Activated CD8-positive, alpha-beta memory T cell treated with anti-CD3 and anti-CD28 coated beads for 4 hours (primary cell): Measurements from ENCODE around the gene PTPRN2.

Source experiments
- DNase-seq, 2 donors: peaks; one replicate each; pipeline ENCODE4 v3.0.0-alpha.2; 2020; ENCODE audit warnings: low read depth in 2 of 2

Gene PTPRN2

DNA sequence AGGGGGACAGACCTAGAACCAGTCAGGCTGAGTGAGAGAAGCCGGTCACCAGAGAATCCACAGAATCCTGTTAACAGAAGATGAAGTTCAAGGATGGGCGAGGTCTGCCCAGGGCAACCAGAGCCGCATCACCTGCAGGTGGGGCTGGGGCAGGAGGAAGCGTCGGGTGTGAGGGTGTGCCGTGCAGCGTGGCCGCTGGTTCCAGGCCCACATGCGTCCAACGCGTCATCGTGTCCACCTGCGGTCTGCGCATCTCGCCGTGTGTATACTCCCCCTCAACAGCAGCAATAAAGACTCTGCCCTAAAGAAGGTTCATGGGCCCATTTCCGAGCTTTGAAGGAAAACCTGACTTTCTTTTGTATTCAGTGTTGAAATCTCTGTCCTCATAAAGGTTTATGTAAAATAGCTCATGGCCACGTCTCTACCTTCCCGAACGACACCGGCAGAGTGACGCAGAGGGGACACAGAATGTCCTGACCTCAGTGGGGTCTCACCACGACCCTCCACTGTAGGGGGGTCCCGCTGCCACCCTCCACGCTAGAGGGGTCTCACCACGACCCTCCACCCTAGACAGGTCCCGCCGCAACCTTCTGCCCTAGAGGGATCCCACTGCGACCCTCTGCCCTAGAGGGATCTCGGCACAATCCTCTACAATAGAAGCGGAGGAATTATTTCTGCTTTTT is 446.9 kb downstream of the PTPRN2 start:
- no peak for DNase-seq

DNA sequence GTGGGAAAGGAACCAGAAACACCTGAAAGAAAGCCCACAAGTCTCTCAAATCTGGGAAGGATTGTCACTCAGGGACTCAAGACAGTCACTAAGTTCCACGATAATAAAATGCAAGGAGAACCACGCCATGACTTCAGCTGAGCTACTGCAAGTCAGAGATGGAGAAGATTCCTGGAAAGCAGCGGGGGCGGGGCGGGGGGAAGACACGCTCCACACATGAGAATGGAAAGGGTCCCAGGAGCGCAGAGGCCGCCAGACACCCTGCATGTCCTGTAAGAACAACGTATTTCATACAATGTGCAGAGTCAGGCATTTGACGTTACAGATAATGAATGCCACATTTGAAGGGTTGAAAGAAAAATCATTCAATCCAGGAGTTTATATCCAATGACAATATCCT is 448.1 kb downstream of the PTPRN2 start:
- no peak for DNase-seq

DNA sequence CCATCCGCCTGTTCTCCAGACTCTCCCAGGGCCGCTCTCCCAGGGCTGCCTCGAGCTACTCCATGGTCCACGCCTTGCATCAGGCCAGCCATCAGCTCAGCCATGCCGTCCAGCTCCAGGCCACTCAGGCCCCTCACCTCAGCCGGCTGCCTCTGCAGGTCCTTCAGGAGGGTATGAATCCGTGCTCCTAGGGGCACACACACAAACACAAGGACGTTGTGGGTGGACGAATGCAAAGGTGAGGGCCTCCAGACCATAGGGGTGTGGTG is 449.4 kb downstream of the PTPRN2 start:
- no peak for DNase-seq

DNA sequence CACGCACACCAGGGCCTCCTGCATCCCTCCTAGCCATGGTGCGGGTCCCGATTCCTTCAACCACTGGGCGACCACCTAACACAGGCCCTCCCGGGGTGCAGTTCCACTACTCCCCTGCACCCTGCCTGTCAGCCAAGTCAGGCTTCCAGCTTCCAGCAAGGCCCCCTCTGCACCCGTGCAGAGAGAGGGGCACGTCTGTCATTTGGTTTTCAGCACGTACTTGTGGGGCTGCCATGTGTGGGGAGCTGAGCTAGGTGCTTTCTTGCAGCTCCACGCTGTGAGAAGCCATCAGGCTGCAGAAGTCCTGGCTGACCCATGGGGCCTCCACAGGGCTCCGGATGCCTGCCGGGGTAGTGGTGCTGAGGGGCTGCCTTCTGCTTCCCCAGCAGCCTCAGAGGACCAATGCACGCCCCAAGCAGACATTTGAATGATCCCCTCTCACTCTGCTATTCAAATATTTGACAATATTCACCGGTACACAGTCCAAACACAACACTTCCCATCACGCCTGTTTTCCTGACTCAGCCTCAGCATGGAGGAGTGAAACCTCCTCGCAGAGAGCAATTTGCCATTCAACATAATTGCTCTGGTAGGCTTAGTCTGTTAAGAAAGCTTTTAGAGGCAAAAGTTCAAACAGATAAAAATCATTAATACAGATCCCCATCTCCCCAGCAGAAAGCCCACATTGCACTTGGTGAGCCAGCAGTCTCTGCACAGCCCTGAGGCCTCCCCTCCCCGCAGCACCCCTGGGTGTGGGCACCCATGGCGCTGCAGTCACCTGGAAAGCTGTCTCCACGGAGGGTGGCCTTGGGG is 449.9 kb downstream of the PTPRN2 start:
- no peak for DNase-seq

DNA sequence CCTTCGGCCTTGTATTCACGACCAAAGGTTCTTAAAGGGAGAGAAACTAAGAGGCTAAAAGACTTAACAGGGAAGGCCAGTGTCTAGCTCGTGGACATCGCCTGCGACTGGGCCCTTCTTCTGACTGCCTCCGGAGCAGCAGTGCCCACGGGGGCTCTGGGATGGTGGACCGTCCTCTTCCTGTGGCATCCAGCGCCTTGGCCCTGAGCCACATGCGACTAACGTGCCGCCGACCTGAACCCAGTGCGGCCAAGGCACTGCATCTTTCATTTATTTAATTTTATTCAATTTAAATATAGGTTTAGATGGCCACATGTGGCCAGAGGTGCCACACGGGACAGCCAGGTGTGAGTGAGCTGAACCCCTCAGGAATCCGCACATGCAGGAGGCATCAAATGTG is 451.7 kb downstream of the PTPRN2 start:
- DNase-seq, result no peak

DNA sequence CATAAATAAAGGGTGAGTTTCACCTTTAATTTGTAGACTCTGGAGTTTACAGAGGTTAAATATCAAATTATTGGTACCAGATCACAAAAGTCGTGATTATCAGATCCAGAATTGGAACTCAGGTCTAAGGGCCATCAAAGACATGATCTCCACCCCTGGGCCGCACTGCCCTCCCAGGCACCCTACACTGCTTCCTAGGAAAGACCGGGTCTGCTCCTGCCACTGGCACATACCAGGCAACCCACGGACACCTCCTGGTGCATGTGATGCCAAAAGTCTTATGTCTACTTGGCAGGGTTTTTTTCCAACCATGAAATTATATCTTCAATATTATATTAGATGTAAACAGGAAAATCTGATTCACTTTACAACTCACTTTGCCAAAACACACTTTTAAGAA is 452.8 kb downstream of the PTPRN2 start:
- DNase-seq, result no peak

DNA sequence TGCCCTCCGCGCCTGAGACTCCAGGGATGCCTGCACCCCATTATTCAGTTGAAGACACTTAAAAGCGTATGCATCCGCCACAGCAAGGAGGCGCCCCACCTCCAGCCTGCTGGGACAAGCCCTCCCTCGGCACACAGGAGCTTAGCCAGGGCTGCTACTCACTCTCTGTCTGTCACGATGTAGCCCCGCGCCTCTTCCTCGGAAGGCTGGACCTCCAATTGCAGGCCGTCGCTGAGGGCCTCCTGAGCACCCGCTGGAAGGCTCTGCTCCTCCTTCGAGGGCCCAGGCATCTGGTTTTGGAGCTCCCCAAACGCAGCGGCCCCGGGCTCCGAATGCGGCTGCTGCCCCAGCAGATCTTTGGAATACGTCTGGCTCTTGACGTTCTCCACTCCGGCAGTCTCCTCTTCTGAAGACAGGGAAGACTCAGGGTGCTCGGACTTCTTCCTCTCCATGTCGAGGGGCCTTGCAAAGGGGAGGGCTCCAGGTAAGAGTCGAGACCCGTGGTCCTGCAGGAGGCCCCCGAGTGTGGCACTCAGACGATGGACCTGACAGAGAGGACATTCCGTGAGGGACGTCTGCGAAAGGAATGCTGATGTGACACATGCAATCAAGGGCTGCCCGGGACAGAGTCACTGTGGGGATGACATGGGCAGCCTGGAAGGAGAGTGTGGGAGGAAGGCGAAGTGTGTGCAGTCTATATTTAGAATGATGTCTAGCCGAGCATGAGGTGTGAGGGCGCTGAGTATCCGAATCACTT is 453.9 kb downstream of the PTPRN2 start:
- DNase-seq, result no peak

DNA sequence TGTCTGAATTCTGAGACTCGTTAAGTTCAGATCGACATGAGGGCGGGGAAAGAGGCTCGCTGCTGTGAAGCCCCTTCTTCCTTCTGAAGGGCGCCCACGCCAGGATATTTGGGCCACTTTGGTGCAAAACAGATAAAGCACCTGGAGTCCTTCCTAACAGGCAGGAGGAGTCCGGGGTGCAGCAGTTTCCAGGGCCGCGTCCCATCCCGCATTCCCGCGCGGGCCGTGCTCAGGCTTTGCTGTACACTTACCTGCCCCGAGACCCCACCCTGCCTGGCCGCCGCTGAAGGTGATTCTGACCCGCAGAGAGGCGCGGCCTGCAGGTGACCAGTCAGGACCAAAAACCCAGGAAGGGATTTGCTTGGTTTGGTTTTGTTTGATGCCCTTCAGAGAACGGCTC is 454.6 kb downstream of the PTPRN2 start:
- DNase-seq, result no peak

DNA sequence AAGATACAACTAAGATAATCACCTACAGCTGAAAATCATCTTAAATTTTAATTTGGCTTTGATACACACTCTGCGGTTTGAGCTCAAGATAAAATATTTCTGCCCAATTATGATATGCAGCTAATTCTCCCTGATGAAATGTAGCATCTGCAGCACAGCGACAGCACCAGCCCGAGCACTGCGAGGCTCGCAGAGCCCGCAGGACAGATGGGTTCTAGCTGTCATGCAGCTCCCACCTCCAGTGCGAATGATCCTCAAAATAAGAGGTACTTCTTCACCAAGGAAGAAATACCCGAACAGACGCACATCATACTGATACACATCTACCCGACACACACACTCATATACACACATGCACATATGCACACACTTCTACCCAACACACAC is 457.6 kb downstream of the PTPRN2 start:
- DNase-seq, result no peak

DNA sequence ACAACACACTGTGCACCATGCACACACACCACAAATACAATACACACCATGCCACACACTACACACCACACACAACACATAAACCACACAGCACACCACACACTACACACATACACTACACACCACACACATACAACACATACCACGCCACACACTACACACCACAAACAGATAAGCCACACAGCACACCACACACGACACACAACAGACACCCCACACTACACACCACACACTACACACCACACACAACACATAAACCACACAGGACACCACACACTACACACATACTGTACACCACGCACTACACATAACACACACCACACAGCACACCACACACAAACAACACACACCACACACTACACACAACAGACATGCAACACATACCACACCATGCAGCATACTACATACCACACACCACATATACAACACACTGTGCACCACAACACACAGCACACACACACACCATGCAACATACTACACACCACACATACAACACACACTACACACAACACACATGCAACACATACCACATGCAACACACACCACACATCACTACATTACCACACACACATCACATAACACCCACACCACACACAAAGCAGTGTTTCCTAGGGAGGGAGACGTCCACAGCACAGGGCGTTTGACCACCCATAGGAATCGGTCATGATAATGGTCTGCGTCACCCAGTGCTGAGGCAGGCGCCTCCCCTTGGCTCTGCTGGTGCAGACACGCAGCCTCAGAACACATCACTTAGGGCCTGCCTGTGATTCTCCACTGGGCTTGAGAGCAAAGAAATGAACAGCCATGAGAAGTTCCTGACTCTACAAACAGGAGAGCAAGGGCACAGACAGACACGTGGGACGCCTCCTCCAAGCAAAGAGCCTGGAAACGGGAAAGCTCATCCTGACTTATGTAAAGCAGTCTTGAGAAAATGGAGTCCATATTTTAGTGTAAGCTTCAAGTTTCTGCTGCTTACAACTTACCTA is 458.3 kb downstream of the PTPRN2 start:
- no peak for DNase-seq

DNA sequence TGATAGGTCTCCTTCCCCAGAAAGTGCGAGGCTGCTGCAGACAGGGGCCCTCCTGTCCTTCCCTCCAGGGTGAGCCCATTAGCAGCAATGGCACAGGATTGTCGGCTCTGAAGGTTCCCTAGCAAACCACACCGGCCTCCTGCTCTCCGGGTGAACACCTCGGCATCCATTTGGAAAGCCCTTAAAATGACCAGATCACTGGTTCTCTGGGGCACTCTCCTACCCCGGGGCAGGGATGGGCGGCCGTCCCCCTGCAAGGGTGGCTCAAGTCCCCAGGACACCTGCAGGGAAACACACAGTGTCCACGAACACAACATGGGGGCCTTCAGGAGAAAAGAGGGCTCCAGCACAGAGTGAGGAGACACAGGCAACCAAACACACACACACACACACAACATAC is 459.1 kb downstream of the PTPRN2 start:
- no peak for DNase-seq

DNA sequence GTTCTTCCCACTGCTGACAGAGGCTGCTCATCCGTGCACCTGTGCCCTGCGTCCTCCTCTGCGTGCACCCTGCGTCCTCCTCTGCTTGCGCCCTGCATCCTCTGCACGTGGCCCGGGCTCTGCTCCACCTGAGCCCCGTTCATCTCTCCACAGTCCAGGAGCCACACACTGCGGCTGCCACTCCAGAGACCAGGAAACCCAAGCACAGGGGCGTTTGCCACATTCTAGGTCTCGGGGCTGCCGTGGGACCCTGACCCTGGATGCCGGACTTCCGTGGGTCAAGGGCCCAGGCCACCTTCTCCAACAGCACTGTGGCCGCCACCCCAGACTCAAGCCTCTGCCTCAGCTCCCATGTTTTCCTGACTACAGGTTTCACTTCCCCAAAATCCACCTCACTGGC is 460.4 kb downstream of the PTPRN2 start:
- no peak for DNase-seq

DNA sequence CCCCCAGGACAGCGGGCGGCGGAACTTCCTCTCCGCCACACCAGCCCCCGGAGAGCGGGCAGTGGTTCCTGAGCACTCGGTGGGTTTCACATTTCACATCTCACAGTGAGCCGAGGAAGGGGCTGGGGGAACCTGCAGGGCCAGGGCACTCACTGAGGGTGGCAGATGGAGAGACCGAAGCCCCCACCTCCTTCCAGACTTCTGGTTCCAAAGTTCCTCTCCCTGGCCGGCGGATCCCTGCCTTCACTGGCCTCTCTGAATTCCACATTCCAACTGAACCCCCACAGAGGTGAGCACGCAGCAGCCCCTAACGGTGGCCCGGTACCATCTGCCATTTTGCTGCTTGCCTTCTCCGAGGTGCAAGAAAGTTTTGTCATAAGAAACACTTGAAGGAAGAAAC is 461.0 kb downstream of the PTPRN2 start:
- DNase-seq, result no peak

DNA sequence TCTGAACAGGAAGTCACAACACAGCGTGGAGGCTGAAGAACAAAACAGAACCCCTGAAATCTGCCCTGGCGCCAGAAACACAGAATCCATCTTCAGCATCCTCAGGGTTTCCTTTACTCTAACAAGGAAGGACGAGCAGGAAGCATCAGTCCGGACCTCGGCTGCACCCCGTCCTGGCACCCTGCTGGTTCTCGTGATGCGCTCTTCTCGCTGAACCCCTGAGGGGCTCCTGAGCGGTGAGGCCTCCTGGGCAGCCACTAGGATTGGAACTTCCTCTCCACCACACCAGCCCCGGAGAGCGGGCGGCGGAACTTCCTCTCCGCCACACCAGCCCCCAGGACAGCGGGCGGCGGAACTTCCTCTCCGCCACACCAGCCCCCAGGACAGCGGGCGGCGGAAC is 461.9 kb downstream of the PTPRN2 start:
- DNase-seq, result no peak

DNA sequence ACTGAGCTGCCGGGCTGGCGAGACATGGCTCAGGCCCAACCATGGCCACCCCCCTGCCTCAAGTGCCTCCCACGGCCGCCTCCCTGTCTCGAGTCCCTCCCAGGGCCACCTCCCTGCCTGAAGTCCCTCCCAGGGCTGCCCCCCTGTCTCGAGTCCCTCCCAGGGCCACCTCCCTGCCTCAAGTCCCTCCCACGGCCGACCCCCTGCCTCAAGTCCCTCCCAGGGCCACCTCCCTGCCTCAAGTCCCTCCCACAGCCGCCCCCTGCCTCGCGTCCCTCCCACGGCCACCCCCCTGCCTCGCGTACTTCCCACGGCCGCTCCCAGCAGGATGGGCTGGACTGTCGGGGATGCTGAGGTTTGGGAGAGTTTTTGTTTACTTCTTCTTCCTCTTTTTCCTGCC is 462.5 kb downstream of the PTPRN2 start:
- DNase-seq, result no peak

DNA sequence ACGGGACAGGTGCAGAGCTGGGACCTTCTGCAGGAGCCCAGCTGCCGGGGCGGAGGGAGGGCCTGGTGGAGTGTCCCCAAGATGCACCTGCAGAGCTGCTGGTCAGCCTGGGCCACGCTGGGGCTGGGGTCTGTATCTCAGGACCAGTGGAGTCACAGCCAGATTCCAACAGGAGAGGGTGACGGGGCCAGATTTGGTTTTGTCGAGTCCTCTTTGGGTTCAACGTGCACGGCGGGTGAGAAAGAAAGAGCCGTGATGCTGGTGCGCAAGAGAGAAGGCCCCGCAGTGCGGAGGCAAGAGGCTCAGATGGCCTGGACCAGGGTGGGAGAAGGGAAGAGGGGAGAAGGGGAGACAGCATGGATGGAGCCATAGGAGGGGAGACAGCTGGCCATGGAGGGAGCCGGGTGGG is 462.9 kb downstream of the PTPRN2 start:
- DNase-seq, result no peak

DNA sequence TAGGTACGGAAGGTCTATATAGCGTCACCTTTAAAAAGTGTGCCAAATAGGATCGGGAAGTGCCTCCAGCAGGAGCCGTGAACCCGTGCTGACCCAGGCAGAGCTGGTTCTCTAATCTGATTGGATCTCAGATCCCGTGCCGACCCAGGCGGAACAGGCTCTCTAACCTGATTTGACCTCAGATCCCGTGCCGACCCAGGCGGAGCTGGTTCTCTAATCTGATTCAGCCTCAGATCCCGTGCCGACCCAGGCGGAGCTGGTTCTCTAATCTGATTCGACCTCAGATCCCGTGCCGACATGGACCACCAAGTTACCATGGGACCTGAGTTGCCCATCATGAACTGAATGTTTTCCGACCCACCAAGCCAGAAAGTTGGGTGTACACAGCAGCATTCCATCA is 463.9 kb downstream of the PTPRN2 start:
- DNase-seq, result no peak

DNA sequence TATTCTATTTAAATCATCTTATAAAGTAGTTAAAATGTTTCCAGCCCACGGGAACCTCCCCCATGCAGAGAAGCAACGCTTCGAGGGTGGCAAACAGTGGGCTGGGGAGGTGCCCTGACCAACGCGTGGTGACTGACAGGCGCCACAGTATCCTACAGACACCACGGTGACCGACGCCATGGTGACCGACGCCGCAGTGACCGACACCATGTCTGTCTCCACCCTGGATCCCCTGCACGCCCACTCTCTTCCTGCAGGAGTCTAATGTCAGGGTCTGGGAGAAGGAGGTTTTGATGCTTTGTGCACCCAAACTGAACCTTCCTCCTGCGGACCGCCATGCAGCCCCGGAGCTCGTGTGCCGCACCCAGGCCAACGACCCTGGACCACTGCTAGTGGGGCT is 464.4 kb downstream of the PTPRN2 start:
- no peak for DNase-seq

DNA sequence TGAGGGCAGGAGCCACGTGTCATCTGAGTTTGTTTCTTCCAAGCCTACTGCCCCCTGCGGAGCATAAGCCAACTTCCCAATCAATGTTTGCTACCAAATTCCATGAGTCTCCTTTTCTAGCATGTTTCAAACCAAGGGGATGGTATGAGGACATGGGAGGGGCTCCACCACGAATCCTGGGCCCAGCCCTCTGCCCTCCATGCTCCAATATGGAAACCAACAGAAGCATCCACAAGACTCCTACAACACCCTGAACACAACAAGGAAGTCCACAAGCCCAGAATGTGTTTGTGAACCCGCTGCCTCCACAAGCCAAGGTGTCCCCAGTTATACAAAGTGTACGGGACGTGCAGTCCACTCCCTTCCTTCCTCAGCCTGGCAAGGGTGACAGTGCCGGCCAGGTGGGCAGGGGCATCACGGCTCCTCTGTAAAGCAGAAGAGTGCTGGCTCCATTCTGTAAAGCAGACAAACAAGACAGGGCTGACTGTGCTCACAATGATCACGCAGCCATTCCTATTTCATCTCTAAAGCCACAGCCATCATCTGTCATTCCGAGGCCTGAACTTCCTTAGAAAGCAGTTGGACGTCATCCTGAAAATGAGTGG is 466.1 kb downstream of the PTPRN2 start:
- DNase-seq, result no peak

DNA sequence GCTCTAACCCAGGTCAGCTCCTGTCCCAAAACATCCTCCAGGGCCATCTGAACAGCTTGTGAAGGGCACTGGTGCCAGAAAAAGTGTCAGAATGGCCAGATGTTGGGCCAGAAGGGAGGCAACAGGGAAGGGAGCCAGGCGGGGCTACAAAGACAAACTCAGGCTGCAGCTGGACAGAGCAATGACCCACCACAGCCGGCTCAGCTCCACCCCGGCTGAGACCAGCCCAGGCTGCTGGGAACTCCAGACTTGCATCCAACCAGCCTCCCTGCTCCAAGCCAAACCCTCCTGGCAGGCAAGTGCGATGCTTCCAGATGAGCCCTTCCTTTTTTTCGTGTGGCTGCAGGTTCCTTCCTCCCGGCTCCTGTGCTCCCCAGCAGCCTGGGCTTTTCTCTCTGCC is 466.9 kb downstream of the PTPRN2 start:
- DNase-seq, result no peak

DNA sequence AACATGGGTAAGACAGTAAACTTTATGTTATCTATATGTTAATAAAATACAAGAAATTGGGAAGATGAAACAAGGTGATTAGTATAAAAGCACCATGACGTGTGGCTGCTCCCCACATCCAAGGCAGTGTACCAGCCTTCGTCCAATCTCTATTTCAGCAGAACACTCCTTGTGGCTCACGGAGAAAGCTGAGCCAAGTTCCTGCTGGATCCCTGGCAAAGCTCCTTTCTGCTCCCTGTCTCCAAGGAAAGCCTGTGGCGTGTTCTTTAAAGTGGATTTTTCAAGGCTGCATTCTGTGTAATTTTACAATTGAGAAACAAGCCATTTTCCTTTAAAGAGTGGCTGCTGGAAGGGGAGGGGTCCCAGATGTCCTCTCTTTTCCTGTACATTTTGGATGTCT is 467.3 kb downstream of the PTPRN2 start:
- no peak for DNase-seq
